K562 (cell line): ENCODE measurements around the gene CASTOR1. TPM values are rescaled to one million over a fixed set of nuclear protein-coding genes. Genes with fewer than 3 reads are reported as not detected.
A peak's percentile ranks its signal among the peaks of the same experiment; 100 is the strongest.

Experiments used
- ATAC-seq: fragments of 200-7000 bp; cut with Tn5 transposase; 3 replicates; pipeline ENCODE4 v1.9.1; 2020; ENCODE audit warnings: moderate library complexity
- BruUV-seq: library from RNA; stranded (reverse); fragments of 400-500 nt; replicated peaks from 2 replicates; lab custom pipeline; 2021; lab: Mats Ljungman, UMichigan
- CTCF ChIA-PET: fragments of 300-600 bp; formaldehyde crosslinking; extraction: SDS; loops from one replicate; lab custom pipeline; 2021; ENCODE audit warnings: low intra/inter-chr PET ratio; lab: Yijun Ruan, JAX
- POLR2A ChIA-PET: fragments of 300-600, 350-650 bp; sonication (Branson Sonifier 250); formaldehyde crosslinking; extraction: SDS; loops from one replicate; lab custom pipeline; 2021; ENCODE audit warnings: antibody characterized with exemption, inconsistent platforms; lab: Yijun Ruan, JAX
- DNase-seq, 4 experiments: peaks; one replicate each; pipeline versions ENCODE4 v3.0.0 to v3.0.0-alpha.2; 2011 to 2018; ENCODE audit warnings: low spot score in 3 of 4, mixed read lengths in 3 of 4; ENCODE audit errors: extremely low read depth in 1 of 4
- FAIRE-seq: peaks from 2 replicates; lab custom pipeline; 2011; peaks lifted over from hg19 to GRCh38; lab: Jason Lieb, UNC
- H2AFZ ChIP-seq: 2 replicates; pipeline ENCODE4 v1.6.0; 2011; ENCODE audit warnings: low read depth, low read length, control low read depth, inconsistent platforms
- H3K27ac ChIP-seq: fragments of 200-600 bp; 3 replicates; pipeline ENCODE4 v1.8.0; 2011; ENCODE audit warnings: low read depth, mild to moderate bottlenecking, control low read depth, inconsistent platforms, low read length, moderate library complexity, mixed read lengths; ENCODE audit errors: extremely low read depth
- H3K27me3 ChIP-seq, 2 experiments: fragments of 300-600 bp in 1 of 2; 2 replicates in 1 of 2; 3 replicates in 1 of 2; pipeline versions ENCODE4 v1.6.0 to v1.8.0; 2011; ENCODE audit warnings: inconsistent platforms in 2 of 2, low read length in 2 of 2, mild to moderate bottlenecking in 1 of 2, mixed read lengths in 1 of 2, moderate library complexity in 1 of 2; ENCODE audit not compliant: control insufficient read depth in 2 of 2, insufficient read depth in 2 of 2
- H3K36me3 ChIP-seq: fragments of 300-600 bp; 3 replicates; pipeline ENCODE4 v1.8.0; 2011; ENCODE audit warnings: mild to moderate bottlenecking, low read length, inconsistent platforms; ENCODE audit not compliant: control insufficient read depth, insufficient read depth
- H3K4me1 ChIP-seq, 2 experiments: fragments of 200-600 bp in 1 of 2; replicated peaks in 1 of 2; 2 replicates in 1 of 2; 3 replicates in 1 of 2; pipeline versions ENCODE4 v1.5.1 to v1.8.0; 2011; ENCODE audit warnings: inconsistent platforms in 2 of 2, low read length in 2 of 2, mild to moderate bottlenecking in 1 of 2, mixed read lengths in 1 of 2, moderate library complexity in 1 of 2; ENCODE audit not compliant: control insufficient read depth in 2 of 2, insufficient read depth in 2 of 2
- H3K4me2 ChIP-seq: 2 replicates; pipeline ENCODE4 v1.6.1; 2011; ENCODE audit warnings: low read length, control low read depth, inconsistent platforms, mixed read lengths; ENCODE audit not compliant: insufficient read depth
- H3K4me3 ChIP-seq: fragments of 200-600 bp; sonication (generic), shearing (Covaris generic); 2 replicates; pipeline ENCODE4 v1.5.1; 2016; ENCODE audit warnings: control low read depth, inconsistent platforms
- H3K79me2 ChIP-seq: fragments of 200-600 bp; 3 replicates; pipeline ENCODE4 v1.8.0; 2011; ENCODE audit warnings: low read length, inconsistent platforms; ENCODE audit not compliant: control insufficient read depth, insufficient read depth
- H3K9ac ChIP-seq, 2 experiments: 2 replicates each; pipeline versions ENCODE4 v1.6.0 to v1.6.1; 2011; ENCODE audit warnings: low read depth in 2 of 2, low read length in 2 of 2, control low read depth in 1 of 2, inconsistent platforms in 1 of 2, mild to moderate bottlenecking in 1 of 2, mixed read lengths in 1 of 2; ENCODE audit not compliant: insufficient read depth in 1 of 2
- H3K9me1 ChIP-seq: one replicate; pipeline ENCODE4 v1.6.0; 2011; ENCODE audit warnings: inconsistent platforms, mild to moderate bottlenecking, low read length, moderate library complexity; ENCODE audit not compliant: control insufficient read depth, insufficient read depth
- H3K9me3 ChIP-seq: replicated peaks from 2 replicates; pipeline ENCODE4 v1.5.1; 2011; ENCODE audit warnings: low read depth, low read length, inconsistent platforms; ENCODE audit not compliant: control insufficient read depth, insufficient read depth
- H4K20me1 ChIP-seq: replicated peaks from 2 replicates; pipeline ENCODE4 v1.6.1; 2011; ENCODE audit warnings: low read length, inconsistent platforms, mixed read lengths; ENCODE audit not compliant: control insufficient read depth, insufficient read depth
- BCOR ChIP-seq: fragments of 450-650 bp; IDR thresholded peaks from 2 replicates; pipeline ENCODE4 v1.6.1; 2016
- KAT7 ChIP-seq: sonication (generic); formaldehyde crosslinking; IDR thresholded peaks from 2 replicates; pipeline ENCODE4 v1.8.0; 2022; ENCODE audit warnings: missing genetic modification reagents, mild to moderate bottlenecking, borderline replicate concordance
- NCOA6 ChIP-seq: fragments of 450-650 bp; IDR thresholded peaks from 2 replicates; pipeline ENCODE4 v1.6.1; 2017; ENCODE audit warnings: mild to moderate bottlenecking
- NR1H2 ChIP-seq: sonication (generic); formaldehyde crosslinking; IDR thresholded peaks from 2 replicates; pipeline ENCODE4 v1.4.0; 2020; ENCODE audit warnings: mild to moderate bottlenecking, missing genetic modification reagents
- PHF21A ChIP-seq: fragments of 450-650 bp; IDR thresholded peaks from 2 replicates; pipeline ENCODE4 v1.6.1; 2017; ENCODE audit warnings: low read depth, borderline replicate concordance
- PTRF ChIP-seq: fragments of 450-650 bp; IDR thresholded peaks from 2 replicates; pipeline ENCODE4 v1.6.1; 2016; ENCODE audit warnings: mild to moderate bottlenecking, missing genetic modification characterization, missing compliant biosample characterization
- SMARCA5 ChIP-seq: fragments of 450-650 bp; IDR thresholded peaks from 2 replicates; pipeline ENCODE4 v1.6.1; 2016
- SMARCC2 ChIP-seq: fragments of 450-650 bp; IDR thresholded peaks from 2 replicates; pipeline ENCODE4 v1.6.1; 2017; ENCODE audit warnings: antibody characterized with exemption, moderate library complexity, mild to moderate bottlenecking, low read depth
- SMARCE1 ChIP-seq: fragments of 450-650 bp; IDR thresholded peaks from 2 replicates; pipeline ENCODE4 v1.7.1; 2016; ENCODE audit warnings: mild to moderate bottlenecking
- STAG1 ChIP-seq: sonication (generic); formaldehyde crosslinking; IDR thresholded peaks from 2 replicates; pipeline ENCODE4 v1.5.0; 2020; ENCODE audit warnings: missing genetic modification reagents, borderline replicate concordance
- USF2 ChIP-seq: sonication (generic); formaldehyde crosslinking; IDR thresholded peaks from 2 replicates; pipeline ENCODE4 v1.5.0; 2020; ENCODE audit warnings: missing genetic modification reagents
- YY1 ChIP-seq, 3 experiments: IDR thresholded peaks; 2 replicates each; pipeline ENCODE4 v1.6.1; 2011; ENCODE audit warnings: low read length in 2 of 3, mild to moderate bottlenecking in 2 of 3, moderate library complexity in 2 of 3, borderline replicate concordance in 1 of 3, control low read depth in 1 of 3, low read depth in 1 of 3; ENCODE audit not compliant: insufficient read depth in 3 of 3, insufficient replicate concordance in 2 of 3, control insufficient read depth in 1 of 3, insufficient read length in 1 of 3; ENCODE audit errors: extremely low read depth in 1 of 3
- ZFP36 ChIP-seq: fragments of 150-350 bp; IDR thresholded peaks from 2 replicates; pipeline ENCODE4 v1.6.1; 2018; ENCODE audit warnings: low read length, low read depth; ENCODE audit not compliant: partially characterized antibody
- ZNF561 ChIP-seq: fragments of 450-650 bp; formaldehyde crosslinking; conservative IDR thresholded peaks from 2 replicates; pipeline ENCODE4 v1.4.0; 2020; ENCODE audit warnings: mild to moderate bottlenecking, moderate library complexity
- WGBS: fragments of 100-300 bp; shearing (Covaris generic); methylation state at CpG from one replicate; pipeline ENCODE4 v1.1.6; 2016; ENCODE audit warnings: low coverage, mixed read lengths; ENCODE audit not compliant: insufficient coverage; ENCODE audit errors: missing lambda C conversion rate; 5-methylcytosine and 5-hydroxymethylcytosine counted together
- in situ Hi-C: fragments of 300-500 bp; cut with MboI; formaldehyde crosslinking; loops from 4 replicates; pipeline ENCODE4 v1.15.0; 2018; ENCODE audit warnings: inconsistent platforms, mixed read lengths
- intact Hi-C: fragments of 100-400 bp; cut with micrococcal nuclease; formaldehyde crosslinking; loops from 2 replicates; pipeline ENCODE4 v1.14.2; 2022
- polyA plus RNA-seq, 8 experiments: library from polyadenylated mRNA; depleted of rRNA in 4 of 8; stranded (reverse) in 5 of 8; unstranded in 3 of 8; fragments of >200 nt; fragmentation: Nextera tagmentation in 2 of 8; fragmentation: Illumina TruSeq in 1 of 8; extraction: Ambion mirVana in 2 of 8; extraction: Trizol in 1 of 8; gene quantifications; 2 replicates each; pipeline versions ENCODE4 v1.2.1 to v1.2.3, GENCODE V29; 2011 to 2014; ENCODE audit warnings: inconsistent platforms in 1 of 8, missing spikeins in 1 of 8
- total RNA-seq, 7 experiments: library from RNA; depleted of rRNA in 6 of 7; stranded (reverse); fragments of >200 nt in 6 of 7; fragmentation: Illumina TruSeq in 2 of 7; extraction: Trizol in 2 of 7; gene quantifications; 2 replicates each; pipeline versions ENCODE4 v1.2.1 to v1.2.3, GENCODE V29; 2011 to 2021; ENCODE audit warnings: low replicate concordance in 1 of 7

The CASTOR1 gene
- total and polyA plus RNA-seq, 9 of the 15 experiments (the other 6 are each of a cell fraction or from before 2014, with no cell fraction given): 0.35 to 2.6 (median 1.1) TPM

GRCh38 chr22:30268331-30268730 lies 21.0 kb downstream of the CASTOR1 start:
- peaks cover 0 to 48% of the 10 kb centered on the region in 2 experiments; a peak in 4 of 5 replicates for H3K4me1 ChIP-seq
- FAIRE-seq: no peak
- WGBS: 78% methylated on average over 5 of the region's 8 CpGs

GRCh38 chr22:30267382-30268302 lies 21.7 kb downstream of the CASTOR1 start:
- no peak overlapping the region for H3K9ac ChIP-seq
- no peak overlapping the region for H2AFZ ChIP-seq
- no peaks in the 10 kb centered on the region for H3K36me3 ChIP-seq
- no peak overlapping the region for H3K27ac ChIP-seq
- no peaks in the 10 kb centered on the region for H3K79me2 ChIP-seq
- ATAC-seq: no peak
- no peak for FAIRE-seq
- no TSS peak for BruUV-seq
- no peaks in the 10 kb centered on the region for H3K9me3 ChIP-seq
- no peak overlapping the region for H3K4me2 ChIP-seq
- no peaks in the 10 kb centered on the region; the same call in 1 of the 2 replicates for H4K20me1 ChIP-seq
- intact Hi-C loops: no loop called here
- no peak overlapping the region for H3K4me3 ChIP-seq
- DNase-seq: no peak
- ChIA-PET POLR2A (interaction anchor here (0.9 kb wide), 1 partner anchor 56 kb away, joined by 4 read pairs; no protein-coding TSS in a partner anchor), CTCF (interaction anchor here (0.7 kb wide), 1 partner anchor 156 kb away, joined by 7 read pairs; no protein-coding TSS in a partner anchor)
- in situ Hi-C loops: loop anchor here (5.0 kb wide), 1 partner anchor 125 kb away; no protein-coding TSS in a partner anchor
- whole genome bisulfite sequencing: 35% methylated on average over 2 of the region's 14 CpGs
- H3K27me3 ChIP-seq: no peaks in the 10 kb centered on the region
- H3K9me1 ChIP-seq: no peaks in the 10 kb centered on the region
- peaks cover 2 to 53% of the 10 kb centered on the region in 2 experiments; a peak in 4 of 5 replicates for H3K4me1 ChIP-seq
- TF ChIP-seq SMARCC2: no peak
- TF ChIP-seq STAG1 (CRISPR knock-in tag): no peak
- no peak for TF ChIP-seq USF2 (CRISPR knock-in tag)
- TF ChIP-seq BCOR: peak; percentile 81
- TF ChIP-seq NCOA6: no peak
- TF ChIP-seq ZFP36: peak; percentile 87
- no peak for TF ChIP-seq PTRF
- no peak for TF ChIP-seq KAT7 (CRISPR knock-in tag)
- no peak for TF ChIP-seq ZNF561 (CRISPR knock-in tag)
- TF ChIP-seq SMARCA5: peak; percentile 81

More at GRCh38 chr22:30268331-30268730, 21.0 kb downstream of the CASTOR1 start:
- in situ Hi-C loops (loop anchor here (5.0 kb wide), 1 partner anchor 124 kb away; no protein-coding TSS in a partner anchor), intact Hi-C loops (no loop called here)
- POLR2A ChIA-PET: interaction anchor here (0.9 kb wide), 1 partner anchor 55 kb away, joined by 4 read pairs; no protein-coding TSS in a partner anchor
- Histone ChIP-seq H3K4me3 (no peak overlapping the region), H3K9ac (no peak overlapping the region; a peak in 1 of 4 replicates), H3K36me3 (no peaks in the 10 kb centered on the region), H3K27ac (no peak overlapping the region), H3K79me2 (no peaks in the 10 kb centered on the region), H3K4me2 (no peak overlapping the region), H3K9me3 (no peaks in the 10 kb centered on the region), H3K9me1 (no peaks in the 10 kb centered on the region), H4K20me1 (no peaks in the 10 kb centered on the region; the same call in 1 of the 2 replicates), H2AFZ (no peak overlapping the region), H3K27me3 (no peaks in the 10 kb centered on the region)
- DNase-seq: no peak
- no peak for TF ChIP-seq PHF21A
- TF ChIP-seq SMARCE1: no peak
- TF ChIP-seq NR1H2 (CRISPR knock-in tag): no peak
- no peak for TF ChIP-seq YY1 (IDR thresholded peaks at IDR 0.05; ENCODE audit: borderline replicate concordance in 1 of 3, control insufficient read depth in 1 of 3, extremely low read depth in 1 of 3, insufficient read depth in 3 of 3, insufficient read length in 1 of 3, insufficient replicate concordance in 2 of 3, low read depth in 1 of 3, low read length in 2 of 3)
- ATAC-seq: no peak
- BruUV-seq: no TSS peak
- CTCF ChIA-PET: no interaction called here
